Panc1 (cell line): ENCODE measurements around the gene OR2D3. TPM values are rescaled to one million over a fixed set of nuclear protein-coding genes. Genes with fewer than 3 reads are reported as not detected.
A peak's percentile ranks its signal among the peaks of the same experiment; 100 is the strongest.

Experiments
- ATAC-seq: fragments of 200-7000 bp; cut with Tn5 transposase; 2 replicates; pipeline ENCODE4 v1.9.1; 2020; ENCODE audit warnings: mild to moderate bottlenecking, moderate library complexity
- BruUV-seq: library from RNA; stranded (reverse); fragments of 400-500 nt; replicated peaks from 2 replicates; lab custom pipeline; 2021; lab: Mats Ljungman, UMichigan
- CTCF ChIA-PET: fragments of 300-600 bp; sonication (Branson Sonifier 250); formaldehyde crosslinking; loops from one replicate; lab custom pipeline; 2022; ENCODE audit warnings: antibody characterized with exemption; lab: Charles Lee
- POLR2A ChIA-PET: fragments of 300-600 bp; sonication (Branson Sonifier 250); formaldehyde crosslinking; loops from one replicate; lab custom pipeline; 2022; ENCODE audit warnings: antibody characterized with exemption; lab: Charles Lee
- DNase-seq: peaks from one replicate; pipeline ENCODE4 v3.0.0-alpha.2; 2010; ENCODE audit warnings: low read depth, low spot score
- H3K27ac ChIP-seq: 2 replicates; pipeline ENCODE4 v1.5.1; 2011; ENCODE audit warnings: mild to moderate bottlenecking, low read length, inconsistent platforms
- H3K27me3 ChIP-seq: fragments of 200-500 bp; sonication (Bioruptor generic); 2 replicates; pipeline ENCODE4 v1.6.0; 2014; ENCODE audit warnings: low read length, inconsistent platforms; ENCODE audit not compliant: control insufficient read depth, insufficient read depth
- H3K36me3 ChIP-seq: fragments of 200-500 bp; sonication (Bioruptor generic); 2 replicates; pipeline ENCODE4 v1.5.1; 2014; ENCODE audit warnings: inconsistent platforms, mild to moderate bottlenecking, low read length, moderate library complexity; ENCODE audit not compliant: control insufficient read depth, insufficient read depth
- H3K4me1 ChIP-seq: 2 replicates; pipeline ENCODE4 v1.5.1; 2011; ENCODE audit warnings: inconsistent platforms, mild to moderate bottlenecking, low read length, moderate library complexity; ENCODE audit not compliant: control insufficient read depth, insufficient read depth
- H3K4me3 ChIP-seq, 2 experiments: 2 replicates each; pipeline ENCODE4 v1.5.1; 2011 to 2012; ENCODE audit warnings: low read depth in 2 of 2, low read length in 2 of 2, mild to moderate bottlenecking in 2 of 2, inconsistent platforms in 1 of 2, moderate library complexity in 1 of 2
- H3K9me3 ChIP-seq: fragments of 200-500 bp; sonication (Bioruptor generic); 2 replicates; pipeline ENCODE4 v1.5.1; 2014; ENCODE audit warnings: low read depth, mild to moderate bottlenecking, inconsistent platforms, low read length, moderate library complexity; ENCODE audit not compliant: control insufficient read depth, insufficient read depth
- CTCF ChIP-seq: fragments of 450-650 bp; IDR thresholded peaks from 2 replicates; pipeline ENCODE4 v1.5.1; 2017; ENCODE audit warnings: mild to moderate bottlenecking
- POLR2AphosphoS5 ChIP-seq: IDR thresholded peaks from 2 replicates; pipeline ENCODE4 v1.6.1; 2012; ENCODE audit warnings: mild to moderate bottlenecking, low read depth, low read length, moderate library complexity
- REST ChIP-seq, 2 experiments: IDR thresholded peaks; 2 replicates each; pipeline ENCODE4 v1.6.1; 2011 to 2012; ENCODE audit warnings: low read depth in 2 of 2, control low read depth in 1 of 2, low read length in 1 of 2, mild to moderate bottlenecking in 1 of 2, moderate library complexity in 1 of 2; ENCODE audit not compliant: insufficient read depth in 1 of 2
- SIN3A ChIP-seq: IDR thresholded peaks from 2 replicates; pipeline ENCODE4 v1.6.1; 2012; ENCODE audit warnings: low read depth, mild to moderate bottlenecking, low read length, moderate library complexity, borderline replicate concordance; ENCODE audit not compliant: insufficient read depth
- TCF7L2 ChIP-seq: IDR thresholded peaks from 2 replicates; pipeline ENCODE4 v1.6.1; 2011; ENCODE audit warnings: mild to moderate bottlenecking, low read depth, low read length, inconsistent platforms
- in situ Hi-C: cut with HindIII; loops from 2 replicates; pipeline ENCODE4 v1.10.0; 2016; ENCODE audit warnings: low sequenced_read_pairs, low pct_unique_long_range_greater_than_20kb
- intact Hi-C: fragments of 100-400 bp; cut with micrococcal nuclease; formaldehyde crosslinking; loops from one replicate; pipeline ENCODE4 v1.10.0; 2022; ENCODE audit not compliant: unreplicated experiment
- total RNA-seq: library from RNA; stranded (reverse); gene quantifications from one replicate; pipeline ENCODE4 v1.2.1, GENCODE V29; 2021; ENCODE audit not compliant: unreplicated experiment

Gene OR2D3
- total RNA-seq, 1 experiment from 2014 or later, result not detected

GRCh38 chr11:6927030-6927617, 6.3 kb downstream of the OR2D3 start:
- H3K9me3 ChIP-seq, result no peaks in the 10 kb centered on the region
- no peak; the same call in 1 of the 2 replicates for ATAC-seq
- no TSS peak for BruUV-seq
- peaks cover 14% of the 10 kb centered on the region for H3K4me1 ChIP-seq
- peak; percentile 8 for DNase-seq
- peak overlapping the region; percentile 90 for H3K27ac ChIP-seq
- intact Hi-C loops (no loop called here), in situ Hi-C loops (no loop called here)
- H3K27me3 ChIP-seq, result no peaks in the 10 kb centered on the region
- peaks cover 3% of the 10 kb centered on the region; the same call in 1 of the 2 replicates for H3K36me3 ChIP-seq
- ChIA-PET CTCF (interaction anchor here (1.2 kb wide), 1 partner anchor 115 kb away, joined by 4 read pairs; no protein-coding TSS in a partner anchor), POLR2A (interaction anchor here (0.6 kb wide), 1 partner anchor 446 kb away, joined by 3 read pairs; the partner anchor contains the start of genes ARFIP2 and TIMM10B)
- TF ChIP-seq REST (IDR thresholded peaks at IDR 0.05; ENCODE audit: insufficient read depth in 1 of 2, low read depth in 2 of 2, low read length in 1 of 2) (no peak), CTCF (no peak), SIN3A (no peak), POLR2AphosphoS5 (no peak), TCF7L2 (no peak)
- H3K4me3 ChIP-seq, result peak overlapping the region; percentile 86 to 96

- DNase-seq, result no peak
- BruUV-seq, result no TSS peak
- Histone ChIP-seq H3K27ac (no peak overlapping the region), H3K9me3 (no peaks in the 10 kb centered on the region), H3K4me1 (peaks cover 14% of the 10 kb centered on the region), H3K36me3 (peaks cover 3% of the 10 kb centered on the region; the same call in 1 of the 2 replicates), H3K27me3 (no peaks in the 10 kb centered on the region), H3K4me3 (no peak overlapping the region)
- intact Hi-C loops (no loop called here), in situ Hi-C loops (no loop called here)
- POLR2A ChIA-PET, result interaction anchor here (0.6 kb wide), 1 partner anchor 88 kb away, joined by 6 read pairs; no protein-coding TSS in a partner anchor
- TF ChIP-seq POLR2AphosphoS5 (no peak), SIN3A (no peak), TCF7L2 (no peak), REST (IDR thresholded peaks at IDR 0.05; ENCODE audit: insufficient read depth in 1 of 2, low read depth in 2 of 2, low read length in 1 of 2) (no peak), CTCF (no peak)
- CTCF ChIA-PET, result no interaction called here
- ATAC-seq, result no peak
Measured at GRCh38 chr11:6928916-6929315, 8.1 kb downstream of the OR2D3 start.
